K562 (cell line): ENCODE measurements around the gene PTPRE. TPM values are rescaled to one million over a fixed set of nuclear protein-coding genes. Genes with fewer than 3 reads are reported as not detected.

ENCODE experiments used
- ATAC-seq: fragments of 200-7000 bp; cut with Tn5 transposase; 3 replicates; pipeline ENCODE4 v1.9.1; 2020; ENCODE audit warnings: moderate library complexity
- BruUV-seq: library from RNA; stranded (reverse); fragments of 400-500 nt; replicated peaks from 2 replicates; lab custom pipeline; 2021; lab: Mats Ljungman, UMichigan
- CTCF ChIA-PET: fragments of 300-600 bp; formaldehyde crosslinking; extraction: SDS; loops from one replicate; lab custom pipeline; 2021; ENCODE audit warnings: low intra/inter-chr PET ratio; lab: Yijun Ruan, JAX
- POLR2A ChIA-PET: fragments of 300-600, 350-650 bp; sonication (Branson Sonifier 250); formaldehyde crosslinking; extraction: SDS; loops from one replicate; lab custom pipeline; 2021; ENCODE audit warnings: antibody characterized with exemption, inconsistent platforms; lab: Yijun Ruan, JAX
- DNase-seq, 4 experiments: peaks; one replicate each; pipeline versions ENCODE4 v3.0.0 to v3.0.0-alpha.2; 2011 to 2018; ENCODE audit warnings: low spot score in 3 of 4, mixed read lengths in 3 of 4; ENCODE audit errors: extremely low read depth in 1 of 4
- FAIRE-seq: peaks from 2 replicates; lab custom pipeline; 2011; peaks lifted over from hg19 to GRCh38; lab: Jason Lieb, UNC
- H2AFZ ChIP-seq: 2 replicates; pipeline ENCODE4 v1.6.0; 2011; ENCODE audit warnings: low read depth, low read length, control low read depth, inconsistent platforms
- H3K27ac ChIP-seq: fragments of 200-600 bp; 3 replicates; pipeline ENCODE4 v1.8.0; 2011; ENCODE audit warnings: low read depth, mild to moderate bottlenecking, control low read depth, inconsistent platforms, low read length, moderate library complexity, mixed read lengths; ENCODE audit errors: extremely low read depth
- H3K27me3 ChIP-seq, 2 experiments: fragments of 300-600 bp in 1 of 2; 2 replicates in 1 of 2; 3 replicates in 1 of 2; pipeline versions ENCODE4 v1.6.0 to v1.8.0; 2011; ENCODE audit warnings: inconsistent platforms in 2 of 2, low read length in 2 of 2, mild to moderate bottlenecking in 1 of 2, mixed read lengths in 1 of 2, moderate library complexity in 1 of 2; ENCODE audit not compliant: control insufficient read depth in 2 of 2, insufficient read depth in 2 of 2
- H3K36me3 ChIP-seq: fragments of 300-600 bp; 3 replicates; pipeline ENCODE4 v1.8.0; 2011; ENCODE audit warnings: mild to moderate bottlenecking, low read length, inconsistent platforms; ENCODE audit not compliant: control insufficient read depth, insufficient read depth
- H3K4me1 ChIP-seq, 2 experiments: fragments of 200-600 bp in 1 of 2; replicated peaks in 1 of 2; 2 replicates in 1 of 2; 3 replicates in 1 of 2; pipeline versions ENCODE4 v1.5.1 to v1.8.0; 2011; ENCODE audit warnings: inconsistent platforms in 2 of 2, low read length in 2 of 2, mild to moderate bottlenecking in 1 of 2, mixed read lengths in 1 of 2, moderate library complexity in 1 of 2; ENCODE audit not compliant: control insufficient read depth in 2 of 2, insufficient read depth in 2 of 2
- H3K4me2 ChIP-seq: 2 replicates; pipeline ENCODE4 v1.6.1; 2011; ENCODE audit warnings: low read length, control low read depth, inconsistent platforms, mixed read lengths; ENCODE audit not compliant: insufficient read depth
- H3K4me3 ChIP-seq: fragments of 200-600 bp; sonication (generic), shearing (Covaris generic); 2 replicates; pipeline ENCODE4 v1.5.1; 2016; ENCODE audit warnings: control low read depth, inconsistent platforms
- H3K79me2 ChIP-seq: fragments of 200-600 bp; 3 replicates; pipeline ENCODE4 v1.8.0; 2011; ENCODE audit warnings: low read length, inconsistent platforms; ENCODE audit not compliant: control insufficient read depth, insufficient read depth
- H3K9ac ChIP-seq, 2 experiments: 2 replicates each; pipeline versions ENCODE4 v1.6.0 to v1.6.1; 2011; ENCODE audit warnings: low read depth in 2 of 2, low read length in 2 of 2, control low read depth in 1 of 2, inconsistent platforms in 1 of 2, mild to moderate bottlenecking in 1 of 2, mixed read lengths in 1 of 2; ENCODE audit not compliant: insufficient read depth in 1 of 2
- H3K9me1 ChIP-seq: one replicate; pipeline ENCODE4 v1.6.0; 2011; ENCODE audit warnings: inconsistent platforms, mild to moderate bottlenecking, low read length, moderate library complexity; ENCODE audit not compliant: control insufficient read depth, insufficient read depth
- H3K9me3 ChIP-seq: replicated peaks from 2 replicates; pipeline ENCODE4 v1.5.1; 2011; ENCODE audit warnings: low read depth, low read length, inconsistent platforms; ENCODE audit not compliant: control insufficient read depth, insufficient read depth
- H4K20me1 ChIP-seq: replicated peaks from 2 replicates; pipeline ENCODE4 v1.6.1; 2011; ENCODE audit warnings: low read length, inconsistent platforms, mixed read lengths; ENCODE audit not compliant: control insufficient read depth, insufficient read depth
- BCOR ChIP-seq: fragments of 450-650 bp; IDR thresholded peaks from 2 replicates; pipeline ENCODE4 v1.6.1; 2016
- HOXB6 ChIP-seq: fragments of 250-450 bp; sonication (Bioruptor Pico); IDR thresholded peaks from 2 replicates; pipeline ENCODE4 v1.5.1; 2022; ENCODE audit warnings: mild to moderate bottlenecking, borderline replicate concordance
- KDM5B ChIP-seq: fragments of 200-600 bp; sonication (generic); IDR thresholded peaks from 2 replicates; pipeline ENCODE4 v1.6.1; 2012; ENCODE audit warnings: low read depth, mild to moderate bottlenecking, moderate library complexity, low read length, control low read depth, inconsistent platforms; ENCODE audit not compliant: insufficient replicate concordance
- NFIC ChIP-seq: fragments of 450-650 bp; IDR thresholded peaks from 2 replicates; pipeline ENCODE4 v1.6.1; 2017; ENCODE audit warnings: mild to moderate bottlenecking, inconsistent platforms
- NRF1 ChIP-seq, 2 experiments: fragments of 450-650 bp; IDR thresholded peaks in 1 of 2; conservative IDR thresholded peaks in 1 of 2; 2 replicates each; pipeline ENCODE4 v1.6.1; 2014; ENCODE audit warnings: mild to moderate bottlenecking in 2 of 2
- TAF1 ChIP-seq: IDR thresholded peaks from 2 replicates; pipeline ENCODE4 v1.6.1; 2011; ENCODE audit warnings: mild to moderate bottlenecking, low read length, moderate library complexity; ENCODE audit not compliant: insufficient read depth, control insufficient read depth, severe bottlenecking; ENCODE audit errors: extremely low read depth
- WGBS: fragments of 100-300 bp; shearing (Covaris generic); methylation state at CpG from one replicate; pipeline ENCODE4 v1.1.6; 2016; ENCODE audit warnings: low coverage, mixed read lengths; ENCODE audit not compliant: insufficient coverage; ENCODE audit errors: missing lambda C conversion rate; 5-methylcytosine and 5-hydroxymethylcytosine counted together
- in situ Hi-C: fragments of 300-500 bp; cut with MboI; formaldehyde crosslinking; loops from 4 replicates; pipeline ENCODE4 v1.15.0; 2018; ENCODE audit warnings: inconsistent platforms, mixed read lengths
- intact Hi-C: fragments of 100-400 bp; cut with micrococcal nuclease; formaldehyde crosslinking; loops from 2 replicates; pipeline ENCODE4 v1.14.2; 2022
- polyA plus RNA-seq, 8 experiments: library from polyadenylated mRNA; depleted of rRNA in 4 of 8; stranded (reverse) in 5 of 8; unstranded in 3 of 8; fragments of >200 nt; fragmentation: Nextera tagmentation in 2 of 8; fragmentation: Illumina TruSeq in 1 of 8; extraction: Ambion mirVana in 2 of 8; extraction: Trizol in 1 of 8; gene quantifications; 2 replicates each; pipeline versions ENCODE4 v1.2.1 to v1.2.3, GENCODE V29; 2011 to 2014; ENCODE audit warnings: inconsistent platforms in 1 of 8, missing spikeins in 1 of 8
- total RNA-seq, 7 experiments: library from RNA; depleted of rRNA in 6 of 7; stranded (reverse); fragments of >200 nt in 6 of 7; fragmentation: Illumina TruSeq in 2 of 7; extraction: Trizol in 2 of 7; gene quantifications; 2 replicates each; pipeline versions ENCODE4 v1.2.1 to v1.2.3, GENCODE V29; 2011 to 2021; ENCODE audit warnings: low replicate concordance in 1 of 7

Gene PTPRE
- total and polyA plus RNA-seq, 9 of the 15 experiments (the other 6 are each of a cell fraction or from before 2014, with no cell fraction given): 0.01 to 0.13 (median 0.04) TPM; not detected in 4

DNA sequence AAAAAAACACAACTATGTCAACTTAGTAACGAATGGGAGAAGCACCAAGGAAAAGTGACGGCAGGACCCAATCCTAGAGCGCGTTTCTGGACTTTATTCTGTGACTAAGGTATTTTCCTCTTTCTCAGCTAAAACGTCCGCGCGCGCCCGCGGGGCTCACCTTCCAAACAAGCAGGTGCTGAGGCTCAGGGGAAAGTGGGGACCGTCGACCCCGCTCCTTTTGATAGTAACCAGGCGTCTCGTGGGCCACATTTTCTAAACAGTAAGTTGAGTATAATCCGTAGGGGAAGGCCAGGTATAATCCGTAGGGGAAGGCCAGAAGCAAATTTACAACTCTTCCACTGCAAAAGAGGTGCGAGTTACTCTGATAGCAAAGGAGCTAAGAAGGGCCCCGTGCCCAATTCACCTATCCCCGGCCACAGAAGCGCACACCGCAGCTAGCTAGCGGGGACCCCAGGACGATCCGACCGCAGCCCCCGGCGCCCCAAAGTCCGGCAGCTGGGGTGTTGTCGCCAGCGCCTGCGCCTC lies 218.6 kb downstream of the PTPRE start:
- in situ Hi-C loops (no loop called here), intact Hi-C loops (no loop called here)
- Histone ChIP-seq H3K9me3 (no peaks in the 10 kb centered on the region), H3K79me2 (peaks cover 54% of the 10 kb centered on the region), H3K36me3 (peaks cover 42% of the 10 kb centered on the region), H3K4me3 (peak overlapping the region; percentile 89), H4K20me1 (peaks cover 7% of the 10 kb centered on the region), H3K27me3 (no peaks in the 10 kb centered on the region), H3K4me1 (peaks cover 9 to 15% of the 10 kb centered on the region in 2 experiments; a peak in 4 of 5 replicates), H2AFZ (no peak overlapping the region), H3K27ac (peak overlapping the region; percentile 93), H3K4me2 (peak overlapping the region; percentile 89), H3K9me1 (no peaks in the 10 kb centered on the region), H3K9ac (peak overlapping the region; percentile 96 to 98)
- no peak for FAIRE-seq
- POLR2A ChIA-PET: interaction anchor here (0.6 to 4.2 kb wide), 5 partner anchors 11 to 68 kb away, joined by 3 to 26 read pairs (median 5); no protein-coding TSS in a partner anchor
- CTCF ChIA-PET: no interaction called here
- WGBS: 2% methylated on average over 28 of the region's 33 CpGs
- DNase-seq: peak in 2 of 4 experiments; percentile 7 to 21
- no TSS peak for BruUV-seq
- no peak; the same call in 2 of the 3 replicates for ATAC-seq
- no peak for TF ChIP-seq BCOR
- TF ChIP-seq NFIC: no peak
- no peak for TF ChIP-seq HOXB6 (CRISPR knock-in tag)
- TF ChIP-seq KDM5B: peak; percentile 40
- peak; percentile 37 to 53; a peak in 1 of 4 replicates for TF ChIP-seq NRF1 (conservative IDR thresholded peaks at IDR 0.05 in 1 of 2, IDR thresholded peaks at IDR 0.05 in 1 of 2)
- TF ChIP-seq TAF1: no peak
